GM19395 (cell line): ENCODE measurements around the gene EPHB2.

Experiments used
- ATAC-seq: cut with Tn5 transposase; IDR thresholded peaks from one replicate; pipeline ENCODE4 v1.9.1; 2021; ENCODE audit warnings: mild to moderate bottlenecking, moderate library complexity; ENCODE audit not compliant: unreplicated experiment

The EPHB2 gene

GRCh38 chr1:22796642-22797041 is 86.0 kb downstream of the EPHB2 start:
- no peak for ATAC-seq

- ATAC-seq = no peak
These were observed 87.4 kb downstream of the EPHB2 start for GRCh38 chr1:22798083-22798482.

- no peak for ATAC-seq
These were observed 89.3 kb downstream of the EPHB2 start for GRCh38 chr1:22799971-22800370.

GRCh38 chr1:22800629-22801028 is 90.0 kb downstream of the EPHB2 start:
- ATAC-seq = no peak

- ATAC-seq = no peak
These were observed 90.7 kb downstream of the EPHB2 start for GRCh38 chr1:22801347-22801746.

GRCh38 chr1:22801761-22802160 is 91.1 kb downstream of the EPHB2 start:
- no peak for ATAC-seq

GRCh38 chr1:22803833-22804232 is 93.2 kb downstream of the EPHB2 start:
- no peak for ATAC-seq

- no peak for ATAC-seq
These were observed 93.8 kb downstream of the EPHB2 start for GRCh38 chr1:22804406-22804805.

- no peak for ATAC-seq
These were observed 94.5 kb downstream of the EPHB2 start for GRCh38 chr1:22804969-22805671.

GRCh38 chr1:22805672-22806038 is 95.0 kb downstream of the EPHB2 start:
- ATAC-seq = no peak

- ATAC-seq = no peak
These were observed 95.9 kb downstream of the EPHB2 start for GRCh38 chr1:22806584-22806983.

- no peak for ATAC-seq
These were observed 96.7 kb downstream of the EPHB2 start for GRCh38 chr1:22807340-22807739.

- no peak for ATAC-seq
These were observed 97.6 kb downstream of the EPHB2 start for GRCh38 chr1:22808186-22808675.

GRCh38 chr1:22808676-22809483 is 98.2 kb downstream of the EPHB2 start:
- ATAC-seq = no peak

GRCh38 chr1:22809783-22810182 is 99.1 kb downstream of the EPHB2 start:
- no peak for ATAC-seq

- no peak for ATAC-seq
These were observed 99.7 kb downstream of the EPHB2 start for GRCh38 chr1:22810378-22810777.

GRCh38 chr1:22812092-22812880 is 101.6 kb downstream of the EPHB2 start:
- no peak for ATAC-seq

- ATAC-seq = no peak
These were observed 102.6 kb downstream of the EPHB2 start for GRCh38 chr1:22812993-22813790.

GRCh38 chr1:22814176-22815042 is 103.8 kb downstream of the EPHB2 start:
- ATAC-seq = no peak

GRCh38 chr1:22815043-22815365 is 104.4 kb downstream of the EPHB2 start:
- ATAC-seq = no peak
